ENCODE data around the gene TRRAP. TPM values are rescaled to one million over a fixed set of nuclear protein-coding genes. Genes with fewer than 3 reads are reported as not detected.

TRRAP gene
- total RNA-seq, 6 experiments from 2014 or later, result 26.6 to 35.5 (median 28.7) TPM

DNA sequence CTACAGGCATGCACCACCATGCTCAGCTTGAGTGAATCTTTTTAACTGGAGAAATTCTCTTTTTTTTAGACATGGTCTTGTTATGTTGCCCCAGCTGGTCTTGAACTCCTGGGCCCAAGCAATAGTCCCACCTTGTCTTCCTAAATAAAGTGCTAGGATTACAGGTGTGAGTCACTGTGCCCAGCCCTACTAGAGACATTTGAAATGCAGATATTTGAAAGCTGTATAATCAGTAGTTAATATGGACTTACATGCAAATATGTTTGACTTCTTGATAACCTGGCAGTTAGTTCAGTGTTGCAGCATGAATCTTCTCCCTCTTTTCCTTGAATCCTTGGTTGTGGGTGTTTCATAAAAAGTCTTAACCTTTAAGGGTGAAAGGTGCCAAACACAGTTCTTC lies 8.7 kb downstream of the TRRAP start:
- Mint-ChIP-seq H3K27me3 (ENCODE audit: insufficient read depth) (no peaks in the 10 kb centered on the region), H3K36me3 (ENCODE audit: low read depth) (peaks cover 4% of the 10 kb centered on the region), H3K27ac (no peak overlapping the region), H3K4me3 (no peak overlapping the region), H3K4me1 (ENCODE audit: low read depth) (no peaks in the 10 kb centered on the region), H3K9me3 (no peaks in the 10 kb centered on the region)
- TF ChIP-seq CTCF (IDR thresholded peaks at IDR 0.05), result no peak
- DNase-seq, result no peak

- TF ChIP-seq CTCF (IDR thresholded peaks at IDR 0.05), result no peak
- DNase-seq, result no peak
- no peaks in the 10 kb centered on the region for H3K4me1 Mint-ChIP-seq (ENCODE audit: low read depth)
- no peaks in the 10 kb centered on the region for H3K9me3 Mint-ChIP-seq
- peaks cover 37% of the 10 kb centered on the region for H3K36me3 Mint-ChIP-seq (ENCODE audit: low read depth)
- H3K27me3 Mint-ChIP-seq (ENCODE audit: insufficient read depth), result no peaks in the 10 kb centered on the region
- H3K4me3 Mint-ChIP-seq, result no peak overlapping the region
- no peak overlapping the region for H3K27ac Mint-ChIP-seq
Observed at GRCh38 chr7:98892609-98893008, 14.3 kb downstream of the TRRAP start.

GRCh38 chr7:98899816-98900215 lies 21.5 kb downstream of the TRRAP start:
- peaks cover 2% of the 10 kb centered on the region; the same call in 1 of the 2 replicates for H3K27me3 Mint-ChIP-seq (ENCODE audit: insufficient read depth)

DNA sequence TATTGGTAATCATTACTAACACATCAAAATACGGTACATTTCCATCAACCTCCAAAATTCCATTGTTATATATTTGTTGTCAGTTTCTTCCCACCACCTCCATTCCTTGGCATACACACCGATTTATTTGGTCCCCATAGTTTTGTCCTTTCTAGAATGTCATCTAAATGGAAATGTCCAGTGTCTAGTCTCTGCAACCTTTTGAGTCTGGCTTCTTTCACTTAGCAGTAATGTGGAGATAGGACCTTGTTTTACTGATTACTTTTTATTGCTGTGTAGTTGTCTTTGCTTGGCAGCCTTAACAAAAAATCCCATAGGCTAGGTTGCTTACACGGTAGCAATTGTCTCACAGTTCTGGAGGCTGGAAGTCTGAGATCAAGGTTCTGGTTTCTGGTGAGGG lies 22.5 kb downstream of the TRRAP start:
- Mint-ChIP-seq H3K9me3 (no peaks in the 10 kb centered on the region), H3K27me3 (ENCODE audit: insufficient read depth) (peaks cover 2% of the 10 kb centered on the region; the same call in 1 of the 2 replicates), H3K36me3 (ENCODE audit: low read depth) (peaks cover 70% of the 10 kb centered on the region), H3K27ac (no peak overlapping the region), H3K4me3 (no peak overlapping the region), H3K4me1 (ENCODE audit: low read depth) (no peaks in the 10 kb centered on the region)
- DNase-seq, result no peak
- no peak for TF ChIP-seq CTCF (IDR thresholded peaks at IDR 0.05)

More at GRCh38 chr7:98899816-98900215, 21.5 kb downstream of the TRRAP start:
- no peak for DNase-seq
- TF ChIP-seq CTCF (IDR thresholded peaks at IDR 0.05), result no peak
- Mint-ChIP-seq H3K36me3 (ENCODE audit: low read depth) (peaks cover 66% of the 10 kb centered on the region), H3K9me3 (no peaks in the 10 kb centered on the region), H3K4me1 (ENCODE audit: low read depth) (no peaks in the 10 kb centered on the region), H3K27ac (no peak overlapping the region), H3K4me3 (no peak overlapping the region)

GRCh38 chr7:98902523-98902922 lies 24.2 kb downstream of the TRRAP start:
- H3K27ac Mint-ChIP-seq, result no peak overlapping the region
- DNase-seq, result no peak
- H3K4me1 Mint-ChIP-seq (ENCODE audit: low read depth), result no peaks in the 10 kb centered on the region
- no peak overlapping the region for H3K4me3 Mint-ChIP-seq
- peaks cover 58% of the 10 kb centered on the region for H3K36me3 Mint-ChIP-seq (ENCODE audit: low read depth)
- H3K27me3 Mint-ChIP-seq (ENCODE audit: insufficient read depth), result peaks cover 2% of the 10 kb centered on the region; the same call in 1 of the 2 replicates
- no peaks in the 10 kb centered on the region for H3K9me3 Mint-ChIP-seq
- no peak for TF ChIP-seq CTCF (IDR thresholded peaks at IDR 0.05)

GRCh38 chr7:98903246-98903645 lies 24.9 kb downstream of the TRRAP start:
- H3K4me3 Mint-ChIP-seq, result no peak overlapping the region
- peaks cover 57% of the 10 kb centered on the region for H3K36me3 Mint-ChIP-seq (ENCODE audit: low read depth)
- peaks cover 2% of the 10 kb centered on the region; the same call in 1 of the 2 replicates for H3K27me3 Mint-ChIP-seq (ENCODE audit: insufficient read depth)
- TF ChIP-seq CTCF (IDR thresholded peaks at IDR 0.05), result no peak
- H3K9me3 Mint-ChIP-seq, result no peaks in the 10 kb centered on the region
- H3K4me1 Mint-ChIP-seq (ENCODE audit: low read depth), result no peaks in the 10 kb centered on the region
- H3K27ac Mint-ChIP-seq, result no peak overlapping the region
- no peak for DNase-seq

All from HFFc6 (cell line).